Measurements from ENCODE around the gene TMEM253. TPM values are rescaled to one million over a fixed set of nuclear protein-coding genes. Genes with fewer than 3 reads are reported as not detected.

TMEM253 gene
- total and polyA plus RNA-seq, 2 experiments from 2014 or later: 0.59 to 0.95 TPM

DNA sequence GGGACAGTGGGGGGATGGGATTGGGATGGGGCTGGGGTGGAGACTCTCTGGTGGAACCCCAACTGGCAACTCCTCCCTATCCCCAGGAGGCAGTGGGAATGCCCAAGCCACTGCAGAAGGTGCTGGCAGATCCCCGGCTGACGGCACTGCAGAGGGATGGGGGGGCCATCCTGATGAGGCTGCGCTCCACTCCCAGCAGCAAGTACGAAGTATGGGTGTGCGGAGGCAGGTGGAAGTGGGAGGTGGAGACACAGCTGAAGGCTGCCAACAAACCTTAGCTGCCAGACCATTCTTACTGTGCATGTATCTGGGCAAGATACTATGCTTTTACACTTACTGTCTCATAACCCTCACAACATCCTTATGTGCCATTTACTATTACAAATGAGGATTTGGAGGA is 22.6 kb upstream of the TMEM253 start:
- H3K27me3 Mint-ChIP-seq (ENCODE audit: insufficient read depth, low read depth, poor library complexity): peaks cover 6% of the 10 kb centered on the region
- TF ChIP-seq STAT1 (IDR thresholded peaks at IDR 0.05; ENCODE audit: unreplicated experiment) (no peak), EZH2 (IDR thresholded peaks at IDR 0.05; ENCODE audit: low read depth, unreplicated experiment) (no peak), ZNF462 (CRISPR knock-in tag; IDR thresholded peaks at IDR 0.05) (no peak), POLR2AphosphoS5 (IDR thresholded peaks at IDR 0.05; ENCODE audit: low read depth) (no peak), CREB1 (CRISPR knock-in tag; IDR thresholded peaks at IDR 0.05; ENCODE audit: low read depth) (no peak), JUNB (IDR thresholded peaks at IDR 0.05; ENCODE audit: unreplicated experiment) (no peak), EZH2phosphoT487 (IDR thresholded peaks at IDR 0.05; ENCODE audit: unreplicated experiment) (no peak), ZNF114 (CRISPR knock-in tag; IDR thresholded peaks at IDR 0.05) (no peak), ZNF331 (CRISPR knock-in tag; IDR thresholded peaks at IDR 0.05; ENCODE audit: low read depth) (no peak), CTCF (conservative IDR thresholded peaks at IDR 0.05; ENCODE audit: low read depth in 2 of 2) (no peak), NANOG (IDR thresholded peaks at IDR 0.05; ENCODE audit: borderline replicate concordance) (no peak)
- TF ChIP-seq, protein P1, sequence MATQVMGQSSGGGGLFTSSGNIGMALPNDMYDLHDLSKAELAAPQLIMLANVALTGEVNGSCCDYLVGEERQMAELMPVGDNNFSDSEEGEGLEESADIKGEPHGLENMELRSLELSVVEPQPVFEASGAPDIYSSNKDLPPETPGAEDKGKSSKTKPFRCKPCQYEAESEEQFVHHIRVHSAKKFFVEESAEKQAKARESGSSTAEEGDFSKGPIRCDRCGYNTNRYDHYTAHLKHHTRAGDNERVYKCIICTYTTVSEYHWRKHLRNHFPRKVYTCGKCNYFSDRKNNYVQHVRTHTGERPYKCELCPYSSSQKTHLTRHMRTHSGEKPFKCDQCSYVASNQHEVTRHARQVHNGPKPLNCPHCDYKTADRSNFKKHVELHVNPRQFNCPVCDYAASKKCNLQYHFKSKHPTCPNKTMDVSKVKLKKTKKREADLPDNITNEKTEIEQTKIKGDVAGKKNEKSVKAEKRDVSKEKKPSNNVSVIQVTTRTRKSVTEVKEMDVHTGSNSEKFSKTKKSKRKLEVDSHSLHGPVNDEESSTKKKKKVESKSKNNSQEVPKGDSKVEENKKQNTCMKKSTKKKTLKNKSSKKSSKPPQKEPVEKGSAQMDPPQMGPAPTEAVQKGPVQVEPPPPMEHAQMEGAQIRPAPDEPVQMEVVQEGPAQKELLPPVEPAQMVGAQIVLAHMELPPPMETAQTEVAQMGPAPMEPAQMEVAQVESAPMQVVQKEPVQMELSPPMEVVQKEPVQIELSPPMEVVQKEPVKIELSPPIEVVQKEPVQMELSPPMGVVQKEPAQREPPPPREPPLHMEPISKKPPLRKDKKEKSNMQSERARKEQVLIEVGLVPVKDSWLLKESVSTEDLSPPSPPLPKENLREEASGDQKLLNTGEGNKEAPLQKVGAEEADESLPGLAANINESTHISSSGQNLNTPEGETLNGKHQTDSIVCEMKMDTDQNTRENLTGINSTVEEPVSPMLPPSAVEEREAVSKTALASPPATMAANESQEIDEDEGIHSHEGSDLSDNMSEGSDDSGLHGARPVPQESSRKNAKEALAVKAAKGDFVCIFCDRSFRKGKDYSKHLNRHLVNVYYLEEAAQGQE (IDR thresholded peaks at IDR 0.05; ENCODE audit: unreplicated experiment): no peak
- TF ChIP-seq, protein P2, sequence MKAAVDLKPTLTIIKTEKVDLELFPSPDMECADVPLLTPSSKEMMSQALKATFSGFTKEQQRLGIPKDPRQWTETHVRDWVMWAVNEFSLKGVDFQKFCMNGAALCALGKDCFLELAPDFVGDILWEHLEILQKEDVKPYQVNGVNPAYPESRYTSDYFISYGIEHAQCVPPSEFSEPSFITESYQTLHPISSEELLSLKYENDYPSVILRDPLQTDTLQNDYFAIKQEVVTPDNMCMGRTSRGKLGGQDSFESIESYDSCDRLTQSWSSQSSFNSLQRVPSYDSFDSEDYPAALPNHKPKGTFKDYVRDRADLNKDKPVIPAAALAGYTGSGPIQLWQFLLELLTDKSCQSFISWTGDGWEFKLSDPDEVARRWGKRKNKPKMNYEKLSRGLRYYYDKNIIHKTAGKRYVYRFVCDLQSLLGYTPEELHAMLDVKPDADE (IDR thresholded peaks at IDR 0.05): no peak
- H3K9me3 Mint-ChIP-seq: no peaks in the 10 kb centered on the region; the same call in 1 of the 3 replicates
- H3K36me3 Mint-ChIP-seq (ENCODE audit: low read depth): peaks cover 88% of the 10 kb centered on the region
- no peak overlapping the region for H3K27ac Mint-ChIP-seq
- H3K36me3 ChIP-seq (ENCODE audit: insufficient read depth): peaks cover 20% of the 10 kb centered on the region; the same call in 1 of the 2 replicates
- no peaks in the 10 kb centered on the region for H3K4me1 ChIP-seq (ENCODE audit: insufficient read depth)
- H3K79me2 ChIP-seq (replicated peaks; ENCODE audit: insufficient read depth): no peaks in the 10 kb centered on the region
- no peak overlapping the region for H2AFZ ChIP-seq
- no peaks in the 10 kb centered on the region for H3F3A ChIP-seq (replicated peaks; ENCODE audit: low read depth)
- no peak overlapping the region for H3K4me3 Mint-ChIP-seq
- no peaks in the 10 kb centered on the region for H3K27me3 ChIP-seq (ENCODE audit: insufficient read depth)
- peaks cover 6% of the 10 kb centered on the region for H3K4me1 Mint-ChIP-seq
- H3K27ac ChIP-seq (ENCODE audit: low read depth): no peak overlapping the region
- H3K4me3 ChIP-seq: no peak overlapping the region
- ATAC-seq (no peak), DNase-seq (ENCODE audit: low spot score) (no peak)
- H3K4me2 ChIP-seq: no peak overlapping the region
- H3K9me2 ChIP-seq (ENCODE audit: insufficient read depth): no peaks in the 10 kb centered on the region
- peaks cover 3% of the 10 kb centered on the region for H4K20me1 ChIP-seq (replicated peaks; ENCODE audit: insufficient read depth)

All from GM23338 (cell line).